Cortex of kidney (tissue), 1 donor: ENCODE results near the gene ATAD3C.
"Not testable (repeated sequence)": the region's sequence is repeated elsewhere in the genome, so short reads cannot be mapped to it uniquely, and the experiment has no call there.

Source experiments
- DNase-seq: peaks from one replicate; lab custom pipeline; 2025; lab: John Stamatoyannopoulos, UW

The ATAD3C gene

GRCh38 chr1:1449099-1449739, at the start of gene ATAD3C:
ATAD3C (plus strand) TSS chr1:1449689; CDS start chr1:1450684, 995 bp downstream.
- no peak for DNase-seq

- DNase-seq: no peak
Measured at GRCh38 chr1:1399872-1400575, 49.5 kb upstream of the ATAD3C start.

- no peak for DNase-seq
Measured at GRCh38 chr1:1400576-1401456, 48.7 kb upstream of the ATAD3C start.

GRCh38 chr1:1401457-1402010, 48.0 kb upstream of the ATAD3C start:
- no peak for DNase-seq

- DNase-seq: no peak
Measured at GRCh38 chr1:1402072-1402900, 47.2 kb upstream of the ATAD3C start.

- DNase-seq: not testable (repeated sequence)
Measured at GRCh38 chr1:1402901-1403392, 46.5 kb upstream of the ATAD3C start.

- DNase-seq: no peak
Measured at GRCh38 chr1:1403653-1404052, 45.8 kb upstream of the ATAD3C start.

GRCh38 chr1:1406101-1406820, 43.2 kb upstream of the ATAD3C start:
- DNase-seq: no peak

GRCh38 chr1:1406821-1407635, 42.5 kb upstream of the ATAD3C start, which contains the start of gene MRPL20:
MRPL20 (minus strand) TSS chr1:1407293; CDS start chr1:1407217, 76 bp downstream.
- DNase-seq: no peak

- DNase-seq: no peak
Measured at GRCh38 chr1:1407636-1408318, 41.7 kb upstream of the ATAD3C start.

- not testable (repeated sequence) for DNase-seq
Measured at GRCh38 chr1:1410238-1410637, 39.3 kb upstream of the ATAD3C start.

GRCh38 chr1:1411626-1412025, 37.9 kb upstream of the ATAD3C start:
- no peak for DNase-seq

GRCh38 chr1:1412311-1412902, 37.1 kb upstream of the ATAD3C start:
- DNase-seq: not testable (repeated sequence)

GRCh38 chr1:1415751-1416150, 33.7 kb upstream of the ATAD3C start:
- DNase-seq: no peak

- DNase-seq: not testable (repeated sequence)
Measured at GRCh38 chr1:1417396-1417795, 32.1 kb upstream of the ATAD3C start.

GRCh38 chr1:1417825-1418463, 31.5 kb upstream of the ATAD3C start:
- DNase-seq: not testable (repeated sequence)

- DNase-seq: no peak
Measured at GRCh38 chr1:1418464-1419362, 30.8 kb upstream of the ATAD3C start.
